NCI-H2107 treated with DMSO at 0.1 percent for 48 hours (cell line): Measurements from ENCODE around the gene MYO5B.
"Not testable (repeated sequence)": the region's sequence is repeated elsewhere in the genome, so short reads cannot be mapped to it uniquely, and the experiment has no call there.

Experiments used
- DNase-seq: peaks from one replicate; lab custom pipeline; 2025; ENCODE audit not compliant: unreplicated experiment; lab: John Stamatoyannopoulos, UW

Gene MYO5B

GRCh38 chr18:50105027-50105426, 89.9 kb downstream of the MYO5B start:
- no peak for DNase-seq

GRCh38 chr18:50104421-50104820, 90.5 kb downstream of the MYO5B start:
- DNase-seq, result no peak

GRCh38 chr18:50099725-50100407, 95.1 kb downstream of the MYO5B start:
- DNase-seq, result peak; percentile 52

GRCh38 chr18:50097702-50098101, 97.2 kb downstream of the MYO5B start:
- no peak for DNase-seq

- no peak for DNase-seq
Measured at GRCh38 chr18:50096766-50097435, 98.0 kb downstream of the MYO5B start.

- DNase-seq, result not testable (repeated sequence)
Measured at GRCh38 chr18:50094786-50095185, 100.2 kb downstream of the MYO5B start.

- no peak for DNase-seq
Measured at GRCh38 chr18:50094221-50094773, 100.7 kb downstream of the MYO5B start.

- DNase-seq, result no peak
Measured at GRCh38 chr18:50093366-50094064, 101.4 kb downstream of the MYO5B start.

- DNase-seq, result no peak
Measured at GRCh38 chr18:50092245-50092805, 102.6 kb downstream of the MYO5B start.

- no peak for DNase-seq
Measured at GRCh38 chr18:50091509-50092244, 103.3 kb downstream of the MYO5B start.

GRCh38 chr18:50090370-50091312, 104.3 kb downstream of the MYO5B start:
- DNase-seq, result no peak

GRCh38 chr18:50089702-50090101, 105.2 kb downstream of the MYO5B start:
- no peak for DNase-seq

- no peak for DNase-seq
Measured at GRCh38 chr18:50083708-50084107, 111.2 kb downstream of the MYO5B start.

GRCh38 chr18:50080932-50081560, 113.9 kb downstream of the MYO5B start:
- no peak for DNase-seq

- DNase-seq, result peak; percentile 34
Measured at GRCh38 chr18:50080316-50080715, 114.6 kb downstream of the MYO5B start.

GRCh38 chr18:50079571-50080295, 115.2 kb downstream of the MYO5B start:
- DNase-seq, result peak; percentile 84

- DNase-seq, result no peak
Measured at GRCh38 chr18:50076277-50076676, 118.7 kb downstream of the MYO5B start.

GRCh38 chr18:50075772-50076171, 119.2 kb downstream of the MYO5B start:
- no peak for DNase-seq

- DNase-seq, result no peak
Measured at GRCh38 chr18:50074404-50074803, 120.5 kb downstream of the MYO5B start.
